NCI-H1930 (cell line): Measurements from ENCODE around the gene PTGR3.

Experiments
- DNase-seq, 2 experiments: peaks; one replicate each; lab custom pipeline; 2025; lab: John Stamatoyannopoulos, UW

PTGR3 gene

DNA sequence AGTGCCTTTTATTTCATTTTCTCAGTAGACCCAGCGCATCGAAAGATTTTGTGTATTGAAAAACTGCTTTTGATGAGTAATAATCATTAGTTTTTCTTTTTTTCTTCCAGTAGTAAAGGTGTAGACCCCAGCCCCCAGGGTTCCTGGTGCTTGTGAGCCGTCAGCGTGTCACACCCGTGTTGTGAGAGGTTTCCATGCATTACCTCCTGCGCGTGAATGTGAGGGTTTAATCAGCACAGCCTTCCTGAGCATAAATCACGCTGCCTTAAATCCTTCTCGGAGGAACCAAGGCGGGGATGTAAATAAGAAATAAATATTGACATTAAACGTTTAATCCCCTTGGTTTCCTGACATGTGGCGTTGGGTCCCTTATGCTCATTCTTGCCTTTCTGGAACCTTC is 26.0 kb upstream of the PTGR3 start:
- DNase-seq: no peak

DNA sequence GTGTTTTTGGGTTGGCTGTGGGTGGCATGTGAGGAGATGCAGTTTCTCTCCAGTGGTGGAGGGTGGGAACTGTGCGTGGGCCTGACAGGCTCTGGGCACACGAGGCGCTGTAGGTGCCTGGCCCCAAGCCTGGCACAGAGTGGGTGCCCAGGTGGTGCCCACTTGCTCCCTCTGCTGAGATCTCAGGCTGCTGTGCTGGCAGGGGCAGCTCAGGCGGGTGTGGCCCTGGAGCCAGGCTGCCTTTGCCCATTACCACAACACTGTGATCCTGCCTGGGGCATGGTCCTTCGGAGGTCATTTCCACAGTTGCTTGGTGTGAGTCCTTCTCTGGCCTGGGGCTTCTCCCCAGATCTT is 22.1 kb upstream of the PTGR3 start:
- DNase-seq: no peak

DNA sequence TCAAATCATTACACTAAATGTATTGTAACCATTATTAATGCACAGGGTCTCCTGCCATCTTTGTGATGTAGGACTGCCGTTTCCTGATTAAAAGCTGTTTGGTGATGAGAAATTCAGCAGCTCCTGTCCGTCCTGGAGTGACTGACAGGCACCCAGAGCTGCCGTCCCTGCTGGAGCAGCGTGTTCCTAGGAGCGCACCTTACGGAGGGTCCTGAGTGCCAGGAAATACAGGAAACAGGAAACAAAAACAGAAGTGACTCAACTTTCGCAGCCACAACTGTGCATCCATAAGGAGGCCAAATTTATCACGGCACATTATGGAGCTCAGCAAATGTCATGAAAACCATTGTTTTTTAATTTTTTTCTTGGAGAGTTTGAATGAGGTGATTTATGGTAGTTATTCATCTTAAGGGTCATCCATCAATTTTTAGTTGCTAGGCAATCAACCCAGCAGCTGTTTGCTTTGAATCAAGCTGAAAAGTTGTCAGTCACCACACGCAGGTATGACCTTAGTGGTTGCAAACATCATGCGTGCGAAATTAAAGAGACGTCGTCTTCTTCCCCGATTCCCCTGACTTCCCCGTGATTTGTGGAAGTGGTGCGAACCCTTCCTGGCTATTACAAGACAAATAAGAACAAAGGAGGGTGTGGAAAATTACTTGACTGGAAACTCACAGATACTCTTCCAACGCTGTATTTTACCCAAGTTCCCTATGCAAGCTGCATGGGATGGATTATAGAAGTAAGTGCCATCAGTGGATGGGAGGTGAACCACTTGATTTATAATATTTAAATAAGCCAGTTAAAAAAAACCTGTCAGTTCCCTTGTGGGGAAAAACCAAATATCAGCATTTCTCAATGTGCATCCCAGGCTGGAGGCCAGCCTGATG is 21.5 kb upstream of the PTGR3 start:
- DNase-seq: no peak

DNA sequence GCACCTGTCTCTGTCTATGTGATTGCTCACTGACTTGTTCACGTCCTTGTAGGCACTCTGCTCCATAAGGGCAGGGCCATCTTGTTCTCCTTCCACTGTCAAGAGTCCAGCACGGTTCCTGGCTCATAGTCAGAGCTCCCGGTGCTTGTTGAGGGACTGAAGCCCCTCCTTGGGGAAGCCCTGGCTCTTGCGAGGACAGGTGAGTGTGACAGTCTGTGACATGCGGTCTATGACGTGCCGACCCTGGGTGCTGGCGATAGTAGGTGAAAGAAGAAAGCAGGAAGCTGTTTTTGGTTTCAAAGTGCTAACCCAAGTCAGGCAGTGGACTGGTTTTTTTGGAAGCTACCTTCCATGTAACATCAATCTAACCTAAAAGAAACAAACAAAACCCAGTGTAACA is 20.5 kb upstream of the PTGR3 start:
- no peak for DNase-seq

DNA sequence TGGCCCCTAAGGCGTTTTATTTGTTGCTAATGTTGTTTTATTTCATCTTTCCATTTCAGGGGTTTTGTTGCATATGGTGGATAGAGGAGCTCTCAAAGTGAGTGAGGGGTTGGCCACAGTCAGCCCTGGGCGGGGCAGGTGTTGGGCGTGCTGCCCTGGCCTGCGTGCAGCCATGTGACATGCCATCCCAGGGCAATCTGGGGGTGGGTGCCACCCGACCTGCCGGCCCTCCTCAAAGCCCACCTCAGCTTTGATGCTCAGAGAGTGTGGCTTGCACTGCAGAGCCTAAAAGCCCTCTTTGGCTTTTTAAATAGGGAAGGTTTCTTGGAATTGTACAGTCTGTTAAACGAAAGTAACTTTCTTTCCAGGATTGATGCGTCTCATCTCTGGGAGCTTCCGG is 20.0 kb upstream of the PTGR3 start:
- no peak for DNase-seq

DNA sequence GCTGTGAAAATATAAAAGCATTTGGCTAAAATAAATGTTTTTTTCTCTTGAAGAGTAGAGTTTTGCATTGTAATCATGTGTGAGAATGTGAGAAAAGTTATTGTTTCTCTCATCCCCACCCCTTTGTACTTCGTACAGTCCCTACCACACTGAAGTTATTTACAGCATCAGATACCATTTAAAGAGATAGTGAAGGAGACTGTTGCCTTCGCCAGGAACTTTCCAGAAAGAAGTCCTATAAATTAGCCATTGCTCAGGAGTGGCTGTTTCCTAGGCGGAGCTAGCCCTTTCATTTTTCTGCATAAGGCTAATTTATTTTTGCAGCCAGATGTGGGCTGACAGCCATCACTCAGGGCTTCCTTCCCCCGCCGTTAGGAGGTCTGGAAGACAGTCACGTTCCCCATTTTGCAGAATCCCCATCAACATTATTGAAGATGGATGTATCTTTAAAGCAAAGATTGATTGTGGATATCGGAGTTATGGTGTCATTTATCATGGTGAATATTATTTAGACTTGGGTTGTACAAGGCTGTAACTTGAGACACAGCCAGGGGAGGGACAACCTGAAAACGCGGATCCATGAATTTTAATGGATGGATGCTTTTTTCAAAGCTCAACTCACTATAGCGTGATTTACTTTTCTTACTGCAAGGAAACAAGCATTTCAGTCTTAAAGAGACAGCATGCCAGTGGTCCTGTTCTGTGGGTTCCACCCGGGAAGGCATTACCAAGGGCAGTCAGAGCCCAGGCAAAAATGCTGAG is 18.8 kb upstream of the PTGR3 start:
- no peak for DNase-seq

DNA sequence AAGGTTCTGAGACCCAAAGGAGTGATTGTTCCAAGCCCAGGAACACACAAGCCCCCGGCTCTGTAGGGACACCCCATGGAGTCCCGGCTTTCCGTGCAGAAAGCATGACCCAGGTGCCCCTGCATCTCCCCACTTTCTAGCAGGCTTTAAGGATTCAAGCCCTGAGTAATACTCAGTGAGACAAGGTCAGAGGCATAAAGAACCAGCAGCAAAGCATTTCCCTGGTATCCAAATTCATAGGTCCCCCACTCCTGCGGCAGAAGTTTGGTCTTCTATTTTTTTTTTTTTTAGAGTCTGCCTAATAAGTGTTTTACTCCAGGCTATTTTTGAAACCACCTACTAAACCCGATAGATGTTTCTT is 18.0 kb upstream of the PTGR3 start:
- DNase-seq: no peak

DNA sequence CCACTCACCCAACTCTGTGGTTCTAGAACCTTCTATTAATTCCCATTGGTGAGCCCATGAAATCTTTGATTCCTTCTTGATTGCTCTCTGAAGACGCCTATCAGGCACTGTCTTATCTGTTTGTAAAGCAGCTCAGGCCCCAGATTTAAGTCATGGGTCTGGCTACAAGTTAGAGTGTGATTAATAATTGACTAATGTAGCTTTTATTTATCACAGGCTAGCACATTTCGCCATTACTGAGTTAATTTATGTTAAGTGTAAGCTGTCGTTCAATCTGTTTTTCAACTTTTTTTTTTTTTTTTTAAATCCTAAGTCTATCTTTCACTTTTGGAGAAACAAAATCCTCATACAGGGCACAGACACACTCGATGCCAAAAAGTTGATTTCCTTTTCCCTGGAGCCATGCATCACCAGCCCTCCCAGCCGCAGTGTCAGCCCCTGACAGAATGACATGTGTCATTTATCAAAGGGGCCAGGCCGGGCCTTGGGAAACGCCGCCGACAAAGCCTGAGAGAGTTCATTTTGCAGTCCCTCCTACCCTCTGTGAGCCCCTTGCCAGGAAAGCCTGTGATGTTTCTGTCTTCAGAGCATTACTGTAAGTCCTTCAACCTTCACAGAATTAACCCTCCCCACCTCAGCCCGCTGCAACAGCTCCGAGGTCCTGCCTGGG is 17.5 kb upstream of the PTGR3 start:
- no peak for DNase-seq

DNA sequence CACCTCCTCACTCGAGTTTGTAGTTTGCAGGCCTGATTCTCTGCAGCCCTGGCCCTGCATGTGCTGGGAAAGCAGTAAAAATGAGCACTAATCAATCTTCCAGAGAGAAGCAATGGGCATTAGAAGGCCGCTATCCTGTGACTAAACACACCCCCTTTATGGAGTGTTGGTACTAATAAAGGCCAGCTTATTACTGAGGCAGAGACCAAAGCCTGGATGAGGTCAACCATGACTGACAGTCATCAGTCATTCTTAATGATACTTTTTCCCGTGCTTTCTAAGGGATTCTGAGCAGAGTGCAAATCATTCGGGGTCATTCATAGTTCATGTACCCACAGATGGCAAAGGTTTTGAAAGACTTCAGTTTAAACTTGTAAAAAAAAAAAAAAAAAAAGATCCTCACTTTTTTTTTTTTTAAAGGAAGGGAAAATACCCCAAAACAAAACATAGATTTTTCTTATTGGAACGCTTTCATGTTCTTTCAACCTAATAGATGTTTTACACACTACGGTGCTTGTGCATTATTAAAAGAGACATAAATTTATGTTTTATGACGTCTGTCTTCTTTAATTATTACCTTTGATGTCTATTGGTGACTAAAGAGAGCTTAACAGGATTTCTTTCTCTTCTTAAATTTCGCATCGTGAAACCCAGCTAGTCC is 14.9 kb upstream of the PTGR3 start:
- DNase-seq: no peak

DNA sequence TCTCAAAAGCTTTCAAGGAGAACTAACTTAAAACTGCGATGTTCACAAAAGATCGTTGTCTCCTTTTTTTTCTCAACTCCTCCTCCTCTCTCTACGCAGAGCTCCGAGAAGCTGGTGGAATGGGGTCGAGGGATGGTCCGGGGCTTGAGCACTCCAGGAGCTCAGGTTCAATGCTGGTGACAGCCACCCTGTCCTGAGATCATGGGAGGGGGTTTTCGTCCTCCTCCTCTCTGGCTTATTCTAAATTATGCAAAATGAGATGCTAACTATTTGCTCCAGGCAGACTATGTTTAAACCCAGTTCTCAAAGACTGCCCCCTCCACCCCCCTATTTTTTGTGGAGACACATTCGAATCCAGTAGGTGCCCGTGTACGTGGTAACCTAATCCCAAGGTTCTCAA is 13.5 kb upstream of the PTGR3 start:
- DNase-seq: no peak

DNA sequence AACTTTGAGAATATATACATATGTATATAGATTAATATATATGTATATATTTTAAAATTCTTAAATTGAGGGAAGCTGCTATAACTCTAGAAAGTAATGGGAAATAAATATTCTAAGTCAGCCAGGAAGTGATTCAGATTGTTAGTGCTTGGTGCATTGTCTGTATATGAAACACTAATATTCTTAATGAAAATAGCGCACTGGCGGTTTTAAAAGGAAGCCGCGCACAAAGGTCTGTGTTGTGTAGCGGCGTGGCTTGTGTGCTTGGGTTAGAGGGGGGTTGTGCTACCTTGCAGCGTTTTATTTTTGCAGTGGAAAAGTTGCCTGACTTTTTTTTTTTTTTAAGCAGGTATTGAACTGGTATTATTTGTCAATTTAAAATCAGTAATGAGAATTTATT is 13.0 kb upstream of the PTGR3 start:
- DNase-seq: no peak

DNA sequence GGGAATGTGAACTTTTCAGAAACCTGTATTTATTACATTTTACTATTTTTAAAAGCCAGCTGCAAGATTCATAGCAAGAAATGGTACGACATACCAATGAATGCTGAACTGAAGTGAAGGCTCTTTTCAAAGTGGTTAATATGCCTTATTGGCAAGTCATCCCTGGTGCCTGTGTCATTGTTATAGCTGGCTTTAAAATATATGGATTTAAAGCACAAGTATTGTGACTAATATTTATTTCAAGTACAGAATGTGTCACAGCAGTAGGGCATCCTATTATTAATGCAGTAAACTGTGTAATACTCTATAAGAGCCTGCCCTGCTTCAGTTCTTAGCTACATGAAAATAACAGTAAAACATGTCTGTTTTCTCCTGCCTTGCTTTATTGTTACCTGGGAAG is 12.5 kb upstream of the PTGR3 start:
- DNase-seq: no peak

DNA sequence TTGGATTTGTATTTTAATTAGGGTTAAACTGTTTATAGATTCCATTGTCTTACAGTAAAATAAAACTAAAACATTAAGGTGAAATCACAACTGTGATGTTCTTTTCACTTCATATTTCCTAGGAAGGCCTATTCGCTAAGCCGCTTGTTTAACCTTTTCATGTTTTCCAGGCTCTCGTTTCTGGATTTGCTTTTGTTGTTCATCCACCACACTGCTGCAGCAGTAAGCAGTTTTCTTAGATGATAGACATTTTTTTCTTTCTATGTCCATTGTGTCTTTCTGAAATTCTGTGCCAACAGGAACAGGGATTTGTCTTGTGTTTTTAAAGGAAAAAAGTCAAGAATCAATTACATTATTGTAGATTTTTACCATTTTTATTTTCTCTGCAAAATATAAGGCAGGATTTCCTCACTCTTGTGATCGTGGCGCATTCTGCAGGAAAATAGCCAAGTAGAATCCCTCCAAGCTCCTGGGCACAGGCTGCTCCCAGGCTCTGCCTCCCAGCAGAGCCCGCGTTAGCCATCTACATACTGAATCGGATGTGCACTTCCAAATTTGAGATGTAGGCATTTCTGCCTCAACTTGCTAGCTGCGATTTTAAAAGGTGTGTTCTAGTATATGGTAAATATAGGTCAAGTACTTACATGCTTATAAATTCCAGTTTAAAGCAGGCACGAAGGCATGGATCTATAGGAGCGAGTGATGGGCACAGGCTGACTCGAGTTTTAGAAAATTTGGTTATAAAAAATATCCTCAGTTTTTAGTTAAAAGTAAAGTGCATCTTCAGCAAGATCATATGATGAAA is 11.8 kb upstream of the PTGR3 start:
- DNase-seq: no peak

DNA sequence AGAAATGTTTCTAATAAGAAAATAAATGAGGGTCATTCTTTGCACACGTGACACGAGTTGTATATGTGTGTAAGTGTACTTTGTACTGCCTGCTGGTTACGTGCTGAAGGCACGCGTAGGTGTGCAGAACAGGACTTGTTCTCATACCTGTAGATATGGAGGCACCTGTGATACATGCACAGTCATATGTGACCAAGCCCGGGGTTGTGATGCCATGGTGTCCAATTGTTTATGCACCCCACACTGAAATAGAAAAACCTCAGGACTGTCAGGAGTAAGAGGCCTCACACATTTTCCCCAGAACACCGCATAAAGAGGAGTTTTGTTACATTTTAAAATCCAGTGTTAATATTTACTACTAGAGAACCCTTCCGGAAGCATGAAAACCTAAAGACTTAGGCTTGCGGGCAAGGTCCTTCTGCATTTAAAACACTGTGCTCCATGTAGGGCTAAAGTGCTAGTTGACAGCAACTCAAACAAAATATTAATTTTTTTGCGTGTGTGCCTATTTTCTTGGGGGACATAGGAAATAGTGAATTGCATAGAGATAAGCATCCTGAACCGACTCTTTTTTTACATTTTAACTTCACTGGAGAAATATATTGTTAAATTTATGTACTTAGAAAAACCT is 10.9 kb upstream of the PTGR3 start:
- DNase-seq: no peak

DNA sequence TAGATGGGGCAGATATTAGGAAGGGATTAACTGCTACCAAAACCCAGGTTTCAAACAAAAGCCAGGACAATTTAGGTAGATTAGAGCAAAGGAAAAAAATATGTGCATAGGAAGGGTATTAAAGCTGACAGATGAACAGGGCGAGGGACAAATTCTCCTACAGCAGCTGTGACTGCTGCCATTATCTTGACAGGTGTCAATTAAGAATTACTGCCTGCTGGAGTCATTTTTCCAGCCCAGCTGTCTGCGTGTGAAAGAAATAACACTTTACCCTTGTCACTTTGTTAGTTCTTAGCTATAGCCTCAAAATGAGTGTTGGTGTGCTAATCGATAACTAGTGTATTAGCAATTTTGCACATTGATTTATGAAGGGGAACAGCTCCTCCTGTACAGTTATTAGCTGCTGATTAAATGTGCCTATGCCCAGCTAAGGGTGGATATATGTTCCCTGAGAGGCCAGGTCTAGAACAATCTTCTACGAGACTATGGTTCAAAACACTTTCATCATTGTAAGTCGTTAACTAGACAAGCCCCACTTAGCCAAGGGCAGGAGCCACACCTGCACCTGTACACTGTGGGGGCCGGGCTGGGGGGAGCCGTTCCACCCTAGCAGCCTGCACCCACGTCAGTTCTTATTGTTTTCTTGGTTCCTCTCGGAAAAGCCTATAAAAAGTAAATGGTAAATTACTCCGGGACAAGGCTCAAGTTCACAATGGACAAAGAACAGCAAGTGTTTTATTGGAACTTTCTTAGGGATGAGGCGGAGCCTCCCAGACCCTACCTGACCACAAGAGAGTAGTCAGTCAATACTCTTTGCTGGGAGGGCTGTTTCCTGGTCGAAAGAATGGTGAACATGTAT is 9.4 kb upstream of the PTGR3 start:
- DNase-seq: no peak

DNA sequence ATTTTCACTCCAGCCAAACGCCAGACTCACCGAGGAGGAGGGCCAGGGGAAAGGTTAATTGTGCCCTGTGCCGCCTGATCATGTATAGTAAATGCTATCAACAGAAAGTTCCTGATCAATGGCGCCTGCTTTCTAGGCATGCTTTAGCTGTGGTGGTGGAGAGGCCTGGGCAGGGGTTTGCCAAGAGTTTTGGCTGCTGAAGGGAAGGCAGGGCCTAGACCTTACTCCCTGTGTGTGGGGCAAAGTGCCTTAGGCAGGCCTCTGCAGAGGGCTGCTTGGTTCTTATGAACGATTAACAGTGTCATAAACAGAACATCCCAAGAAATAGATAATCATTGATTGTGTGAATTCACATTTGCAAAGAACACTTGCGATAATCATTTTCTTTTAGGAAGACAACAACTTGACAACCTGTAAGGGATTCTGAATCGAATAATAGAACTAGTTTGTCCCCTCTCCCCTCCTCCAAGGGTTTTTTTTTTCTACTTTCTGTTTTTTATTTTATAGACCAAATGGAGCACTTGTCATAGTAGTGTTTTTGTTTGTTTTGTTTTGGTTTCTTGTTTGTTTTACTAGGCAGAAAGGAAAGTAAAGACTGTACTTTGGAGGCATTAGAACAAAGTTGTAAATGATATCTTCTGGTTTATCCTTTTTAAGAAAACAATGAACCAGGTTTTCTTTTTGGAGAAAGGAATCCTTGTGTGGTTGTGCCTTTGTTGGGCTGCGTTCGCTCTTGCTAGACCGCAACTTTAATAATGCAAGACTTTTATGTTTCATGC is 8.2 kb upstream of the PTGR3 start:
- no peak for DNase-seq

DNA sequence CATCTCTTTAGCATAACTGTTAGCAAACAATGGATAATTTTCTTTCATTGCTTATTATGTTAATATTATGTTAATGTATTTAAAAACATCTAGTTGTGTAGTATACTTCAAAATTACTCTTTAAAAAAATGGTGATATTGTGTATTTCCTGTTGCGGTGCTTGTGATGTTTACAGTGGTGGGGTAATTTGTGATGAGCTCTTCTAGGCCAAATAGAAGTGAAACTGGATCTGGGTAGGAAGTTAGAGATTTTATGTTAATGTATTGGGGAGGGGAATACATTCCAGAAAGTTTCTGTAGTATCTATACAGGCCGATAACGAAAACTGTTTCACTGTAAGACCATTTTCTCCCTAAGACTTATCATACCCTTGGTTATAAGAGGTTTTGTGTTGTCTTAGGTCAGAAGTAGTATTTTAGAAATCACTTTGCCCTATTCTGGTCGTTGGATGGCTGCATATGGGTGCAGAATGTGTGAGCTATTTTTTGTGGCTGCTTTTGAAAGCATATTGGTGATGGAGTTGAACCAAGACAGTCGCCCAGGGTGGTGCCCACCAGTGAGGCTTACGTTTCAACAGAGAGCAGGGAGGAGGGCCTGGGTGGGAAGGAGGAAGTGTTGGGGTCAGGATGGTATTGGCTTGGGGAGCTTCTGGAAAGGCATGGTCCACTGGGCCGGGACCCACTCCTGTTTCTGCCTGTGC is 7.4 kb upstream of the PTGR3 start:
- DNase-seq: no peak

DNA sequence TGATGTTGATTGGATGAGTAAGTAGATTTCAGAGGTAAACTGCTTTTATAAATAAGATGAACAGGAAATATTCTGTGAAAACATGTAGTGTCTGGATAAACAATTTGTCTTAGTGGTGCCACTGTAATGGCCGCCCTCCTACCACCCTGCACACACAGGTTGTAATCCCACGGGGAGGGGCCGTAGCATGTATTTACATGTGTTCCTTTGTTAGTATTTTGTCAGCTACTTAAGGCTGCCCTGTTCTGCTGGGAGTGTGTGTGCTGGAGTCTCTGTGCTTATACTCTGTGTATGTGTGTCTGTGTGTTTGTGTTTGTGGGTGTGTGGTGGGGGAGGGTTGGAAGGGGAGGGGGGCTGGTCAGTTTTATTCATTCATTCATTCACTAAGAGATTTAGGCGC is 6.7 kb upstream of the PTGR3 start:
- no peak for DNase-seq
